BLaER1 (cell line): ENCODE results near the gene MAGI1.

ENCODE experiments used
- H3K27ac ChIP-seq: shearing (Covaris generic); formaldehyde crosslinking; 2 replicates; pipeline ENCODE4 v1.8.1; 2022
- H3K27me3 ChIP-seq: shearing (Covaris generic); formaldehyde crosslinking; 2 replicates; pipeline ENCODE4 v1.8.1; 2022
- H3K36me3 ChIP-seq: shearing (Covaris generic); formaldehyde crosslinking; 2 replicates; pipeline ENCODE4 v1.8.1; 2022
- H3K4me1 ChIP-seq: shearing (Covaris generic); formaldehyde crosslinking; 2 replicates; pipeline ENCODE4 v1.8.1; 2022
- H3K4me2 ChIP-seq: shearing (Covaris generic); formaldehyde crosslinking; 2 replicates; pipeline ENCODE4 v1.8.1; 2022
- H3K4me3 ChIP-seq: shearing (Covaris generic); formaldehyde crosslinking; 2 replicates; pipeline ENCODE4 v1.8.1; 2022
- H3K9ac ChIP-seq: shearing (Covaris generic); formaldehyde crosslinking; 2 replicates; pipeline ENCODE4 v1.8.1; 2022
- H3K9me3 ChIP-seq: shearing (Covaris generic); formaldehyde crosslinking; 2 replicates; pipeline ENCODE4 v1.8.1; 2022
- H4K20me1 ChIP-seq: shearing (Covaris generic); formaldehyde crosslinking; 2 replicates; pipeline ENCODE4 v1.8.1; 2022
- Cebpa-rat ChIP-seq: shearing (Covaris generic); IDR thresholded peaks from 2 replicates; pipeline ENCODE4 v1.8.1; 2022

MAGI1 gene

GRCh38 chr3:65808407-65808806 lies 230.3 kb downstream of the MAGI1 start:
- Histone ChIP-seq H3K4me1 (no peaks in the 10 kb centered on the region), H4K20me1 (no peaks in the 10 kb centered on the region), H3K27me3 (no peaks in the 10 kb centered on the region), H3K27ac (no peak overlapping the region), H3K36me3 (no peaks in the 10 kb centered on the region), H3K9ac (no peak overlapping the region), H3K4me3 (no peak overlapping the region), H3K9me3 (0 out of 2 replicates have a peak, but pooled peaks cover 15% of the 10 kb centered on the region), H3K4me2 (no peak overlapping the region)
- TF ChIP-seq Cebpa-rat, result no peak

DNA sequence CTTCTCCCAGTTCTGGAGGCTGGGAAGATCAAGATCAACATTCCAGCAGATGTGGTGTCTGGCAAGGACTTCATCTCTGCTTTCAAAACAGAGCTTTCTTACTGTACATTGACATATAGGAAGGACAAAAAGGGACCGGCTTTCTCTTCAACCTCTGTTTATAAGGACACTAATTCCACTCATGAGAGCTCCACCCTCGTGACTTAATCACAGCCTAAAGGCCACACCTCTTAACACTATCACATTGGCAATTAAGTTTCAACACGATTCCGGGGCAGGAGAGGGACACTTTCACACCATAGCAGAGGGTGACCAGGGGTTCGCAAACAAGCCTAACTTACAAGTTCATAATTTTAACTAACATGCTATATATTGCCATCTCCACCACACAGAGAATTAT lies 231.5 kb downstream of the MAGI1 start:
- H3K4me2 ChIP-seq, result no peak overlapping the region
- H3K27me3 ChIP-seq, result no peaks in the 10 kb centered on the region
- no peak overlapping the region for H3K9ac ChIP-seq
- no peaks in the 10 kb centered on the region for H3K36me3 ChIP-seq
- H3K27ac ChIP-seq, result no peak overlapping the region
- no peak overlapping the region for H3K4me3 ChIP-seq
- no peak for TF ChIP-seq Cebpa-rat
- no peaks in the 10 kb centered on the region for H4K20me1 ChIP-seq
- H3K4me1 ChIP-seq, result no peaks in the 10 kb centered on the region
- H3K9me3 ChIP-seq, result 0 out of 2 replicates have a peak, but pooled peaks cover 15% of the 10 kb centered on the region

GRCh38 chr3:65806600-65806999 lies 232.1 kb downstream of the MAGI1 start:
- Histone ChIP-seq H3K27ac (no peak overlapping the region), H3K27me3 (no peaks in the 10 kb centered on the region), H3K4me1 (no peaks in the 10 kb centered on the region), H3K4me3 (no peak overlapping the region), H4K20me1 (no peaks in the 10 kb centered on the region), H3K9me3 (0 out of 2 replicates have a peak, but pooled peaks cover 15% of the 10 kb centered on the region), H3K9ac (no peak overlapping the region), H3K4me2 (no peak overlapping the region), H3K36me3 (no peaks in the 10 kb centered on the region)
- no peak for TF ChIP-seq Cebpa-rat

GRCh38 chr3:65796676-65797075 lies 242.0 kb downstream of the MAGI1 start:
- Histone ChIP-seq H3K4me2 (no peak overlapping the region), H3K9me3 (no peaks in the 10 kb centered on the region), H4K20me1 (no peaks in the 10 kb centered on the region), H3K36me3 (no peaks in the 10 kb centered on the region), H3K4me1 (0 out of 2 replicates have a peak, but pooled peaks cover 6% of the 10 kb centered on the region), H3K27me3 (no peaks in the 10 kb centered on the region), H3K27ac (no peak overlapping the region), H3K4me3 (no peak overlapping the region), H3K9ac (no peak overlapping the region)
- no peak for TF ChIP-seq Cebpa-rat

- H3K27me3 ChIP-seq, result no peaks in the 10 kb centered on the region
- no peak for TF ChIP-seq Cebpa-rat
- no peaks in the 10 kb centered on the region for H3K9me3 ChIP-seq
- H3K9ac ChIP-seq, result no peak overlapping the region
- no peak overlapping the region for H3K27ac ChIP-seq
- H3K4me1 ChIP-seq, result 0 out of 2 replicates have a peak, but pooled peaks cover 6% of the 10 kb centered on the region
- H3K4me3 ChIP-seq, result no peak overlapping the region
- no peaks in the 10 kb centered on the region for H3K36me3 ChIP-seq
- no peaks in the 10 kb centered on the region for H4K20me1 ChIP-seq
- no peak overlapping the region for H3K4me2 ChIP-seq
Observed at GRCh38 chr3:65795166-65795565, 243.6 kb downstream of the MAGI1 start.

DNA sequence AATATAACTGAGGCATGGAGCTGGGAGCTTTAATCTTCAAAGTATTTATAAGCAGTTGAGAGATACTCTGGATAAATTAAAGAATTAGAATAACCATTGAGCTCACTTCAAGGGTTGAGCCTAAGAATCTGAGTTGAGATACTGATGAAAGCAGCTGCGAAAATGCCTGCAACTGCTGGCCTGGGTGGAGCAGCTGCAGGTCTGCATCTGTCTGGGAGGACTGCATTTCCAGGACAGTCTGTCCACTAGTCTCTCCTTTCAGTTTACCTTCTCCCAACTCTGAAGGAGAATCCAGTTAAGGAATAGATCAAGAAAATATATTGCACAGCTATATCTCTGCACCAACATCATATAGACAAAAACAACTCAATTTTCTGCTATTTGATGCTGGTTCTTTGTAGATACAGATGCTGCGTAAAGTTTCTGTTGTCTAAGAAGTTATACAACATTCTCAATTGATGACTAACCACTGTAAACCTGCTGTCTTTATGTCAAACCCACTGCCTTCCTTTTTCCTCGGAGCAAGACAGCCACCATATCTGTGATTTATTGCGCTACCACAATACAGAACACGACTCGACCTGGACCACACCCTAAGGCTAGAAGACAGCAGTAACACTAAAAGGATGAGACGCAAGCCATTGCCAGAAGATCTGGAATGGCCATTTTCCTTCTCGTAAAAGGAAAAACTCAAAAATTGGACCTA lies 245.1 kb downstream of the MAGI1 start:
- Histone ChIP-seq H3K9ac (no peak overlapping the region), H3K4me3 (no peak overlapping the region), H4K20me1 (no peaks in the 10 kb centered on the region), H3K4me1 (0 out of 2 replicates have a peak, but pooled peaks cover 6% of the 10 kb centered on the region), H3K4me2 (no peak overlapping the region), H3K27me3 (no peaks in the 10 kb centered on the region), H3K36me3 (no peaks in the 10 kb centered on the region), H3K9me3 (no peaks in the 10 kb centered on the region), H3K27ac (no peak overlapping the region)
- no peak for TF ChIP-seq Cebpa-rat

- Histone ChIP-seq H3K4me3 (no peak overlapping the region), H3K27me3 (no peaks in the 10 kb centered on the region), H3K9me3 (no peaks in the 10 kb centered on the region), H3K9ac (no peak overlapping the region), H3K4me2 (no peak overlapping the region), H4K20me1 (no peaks in the 10 kb centered on the region), H3K4me1 (no peaks in the 10 kb centered on the region), H3K36me3 (no peaks in the 10 kb centered on the region), H3K27ac (no peak overlapping the region)
- no peak for TF ChIP-seq Cebpa-rat
Observed at GRCh38 chr3:65788461-65788860, 250.3 kb downstream of the MAGI1 start.

GRCh38 chr3:65787827-65788226 lies 250.9 kb downstream of the MAGI1 start:
- Histone ChIP-seq H3K36me3 (no peaks in the 10 kb centered on the region), H3K27ac (no peak overlapping the region), H4K20me1 (no peaks in the 10 kb centered on the region), H3K4me2 (no peak overlapping the region), H3K27me3 (no peaks in the 10 kb centered on the region), H3K9ac (no peak overlapping the region), H3K9me3 (no peaks in the 10 kb centered on the region), H3K4me1 (no peaks in the 10 kb centered on the region), H3K4me3 (no peak overlapping the region)
- no peak for TF ChIP-seq Cebpa-rat

DNA sequence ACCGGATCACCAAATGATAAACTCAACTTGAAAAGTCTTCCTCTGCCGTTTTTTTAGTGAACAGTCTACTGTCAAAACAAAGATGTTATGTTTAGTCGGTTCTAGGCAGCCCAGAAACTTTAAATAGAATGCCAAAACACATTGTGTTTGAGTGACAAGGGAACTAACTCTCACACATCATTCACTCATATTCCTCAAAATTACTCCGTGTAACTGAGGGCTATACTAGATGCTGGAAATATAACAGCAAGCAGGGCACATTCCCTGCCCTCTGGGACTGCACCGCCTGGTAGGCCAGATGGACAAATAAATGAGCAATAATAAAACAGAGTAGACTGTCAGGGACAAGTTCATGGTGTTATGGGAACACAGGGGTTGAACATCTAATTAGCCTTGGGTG lies 251.4 kb downstream of the MAGI1 start:
- H3K9me3 ChIP-seq, result no peaks in the 10 kb centered on the region
- H3K27ac ChIP-seq, result no peak overlapping the region
- no peak overlapping the region for H3K9ac ChIP-seq
- no peaks in the 10 kb centered on the region for H3K27me3 ChIP-seq
- H3K4me3 ChIP-seq, result no peak overlapping the region
- no peaks in the 10 kb centered on the region for H4K20me1 ChIP-seq
- no peaks in the 10 kb centered on the region for H3K4me1 ChIP-seq
- no peak for TF ChIP-seq Cebpa-rat
- H3K4me2 ChIP-seq, result no peak overlapping the region
- no peaks in the 10 kb centered on the region for H3K36me3 ChIP-seq

DNA sequence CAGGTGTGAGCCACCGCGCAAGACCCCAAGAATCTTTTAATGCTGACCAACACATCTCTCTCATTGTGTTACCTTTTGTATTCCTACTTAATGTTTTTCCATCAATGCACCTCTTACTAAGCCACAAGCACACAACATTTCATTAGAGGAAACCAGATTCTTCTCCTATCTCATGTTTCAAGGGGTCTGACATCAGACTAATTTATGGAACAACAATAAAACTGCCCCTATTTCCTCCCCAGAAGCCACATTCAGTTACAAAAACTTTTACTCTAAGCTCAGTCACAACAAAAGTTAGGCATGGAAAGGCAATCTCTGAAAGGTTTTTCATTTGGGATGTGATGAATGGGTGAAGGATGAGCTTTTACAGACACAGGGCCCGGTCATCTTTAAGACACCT lies 251.8 kb downstream of the MAGI1 start:
- H3K9ac ChIP-seq, result no peak overlapping the region
- no peaks in the 10 kb centered on the region for H4K20me1 ChIP-seq
- H3K4me3 ChIP-seq, result no peak overlapping the region
- H3K36me3 ChIP-seq, result no peaks in the 10 kb centered on the region
- no peaks in the 10 kb centered on the region for H3K27me3 ChIP-seq
- no peaks in the 10 kb centered on the region for H3K4me1 ChIP-seq
- no peak for TF ChIP-seq Cebpa-rat
- no peak overlapping the region for H3K27ac ChIP-seq
- no peak overlapping the region for H3K4me2 ChIP-seq
- no peaks in the 10 kb centered on the region for H3K9me3 ChIP-seq
